Measurements from ENCODE around the gene NUP93. TPM values are rescaled to one million over a fixed set of nuclear protein-coding genes. Genes with fewer than 3 reads are reported as not detected.

Gene NUP93
- total RNA-seq, 1 experiment from 2014 or later, result 144 TPM

GRCh38 chr16:56877486-56878182 lies 147.7 kb downstream of the NUP93 start:
- TF ChIP-seq SRF (IDR thresholded peaks at IDR 0.05; ENCODE audit: low read depth), result no peak
- TF ChIP-seq ZNF274 (IDR thresholded peaks at IDR 0.05; ENCODE audit: low read depth, low read length), result no peak
- no peak for TF ChIP-seq FOSL1 (IDR thresholded peaks at IDR 0.05; ENCODE audit: low read depth)
- no peak for TF ChIP-seq SIN3A (IDR thresholded peaks at IDR 0.05; ENCODE audit: low read depth)
- no peak for TF ChIP-seq ELF1 (IDR thresholded peaks at IDR 0.05; ENCODE audit: borderline replicate concordance, low read depth)
- TF ChIP-seq CEBPB (IDR thresholded peaks at IDR 0.05; ENCODE audit: low read depth), result no peak
- no peak for TF ChIP-seq CBX3 (IDR thresholded peaks at IDR 0.05; ENCODE audit: low read depth)
- no peak for TF ChIP-seq JUND (IDR thresholded peaks at IDR 0.05)
- TF ChIP-seq YY1 (IDR thresholded peaks at IDR 0.05; ENCODE audit: extremely low read depth, insufficient replicate concordance, low read depth, low read length), result no peak
- TF ChIP-seq CTCF (IDR thresholded peaks at IDR 0.05 in 2 of 3, conservative IDR thresholded peaks at IDR 0.05 in 1 of 3; ENCODE audit: borderline replicate concordance in 1 of 3, insufficient read depth in 1 of 3, low read depth in 2 of 3, low read length in 2 of 3), result no peak
- no peak for TF ChIP-seq ZBTB33 (IDR thresholded peaks at IDR 0.05; ENCODE audit: extremely low read depth, insufficient replicate concordance, low read length)
- intact Hi-C loops (cut with micrococcal nuclease), result no loop called here
- Histone ChIP-seq H3K9me2 (ENCODE audit: insufficient read depth) (no peaks in the 10 kb centered on the region), H3K4me2 (ENCODE audit: low read length) (no peak overlapping the region), H3K9ac (ENCODE audit: low read length) (no peak overlapping the region), H3K4me3 (replicated peaks in 1 of 2; ENCODE audit: low read depth in 1 of 2, low read length in 2 of 2) (no peak overlapping the region), H3K27me3 (ENCODE audit: insufficient read depth, low read length) (no peaks in the 10 kb centered on the region), H3K4me1 (ENCODE audit: control insufficient read depth in 1 of 2, insufficient read depth in 2 of 2, low read length in 2 of 2) (no peaks in the 10 kb centered on the region), H3K27ac (ENCODE audit: low read depth, low read length) (no peak overlapping the region), H3K9me3 (ENCODE audit: control insufficient read depth in 1 of 2, insufficient read depth in 1 of 2, low read depth in 1 of 2, low read length in 2 of 2) (no peaks in the 10 kb centered on the region), H2AFZ (ENCODE audit: low read depth, low read length, poor library complexity, severe bottlenecking) (no peak overlapping the region), H4K20me1 (ENCODE audit: insufficient read depth) (no peaks in the 10 kb centered on the region), H3K36me3 (ENCODE audit: control insufficient read depth in 1 of 2, insufficient read depth in 2 of 2, low read length in 2 of 2) (no peaks in the 10 kb centered on the region), H3K79me2 (ENCODE audit: insufficient read depth, low read length) (no peaks in the 10 kb centered on the region)
- CTCF ChIA-PET, result no interaction called here
- BruUV-seq (replicated peaks), result no TSS peak
- RAD21 ChIA-PET (ENCODE audit: low non-redundant PET in 1 of 2, low total read pairs in 2 of 2, uncharacterized antibody in 2 of 2, unreplicated experiment in 2 of 2), result no interaction called here
- ATAC-seq, result no peak
- POLR2A ChIA-PET, result no interaction called here
- no peak for DNase-seq (ENCODE audit: low read depth, low spot score)

All from HCT116 (cell line).